ENCODE measurements around the gene FNDC3B. TPM values are rescaled to one million over a fixed set of nuclear protein-coding genes. Genes with fewer than 3 reads are reported as not detected.

The FNDC3B gene
- total and polyA plus RNA-seq, 2 of the 8 experiments (the other 6 are each of a cell fraction or from before 2014, with no cell fraction given): 14.1 to 44.4 TPM

GRCh38 chr3:172142051-172142863 is 102.9 kb downstream of the FNDC3B start:
- ChIA-PET CTCF (ENCODE audit: partially characterized antibody) (interaction anchor here (0.7 to 1.1 kb wide), 2 partner anchors 101 to 1007 kb away, joined by 3 read pairs; no protein-coding TSS in a partner anchor), POLR2A (ENCODE audit: partially characterized antibody) (interaction anchor here (1.3 kb wide), 1 partner anchor 102 kb away, joined by 3 read pairs; no protein-coding TSS in a partner anchor)
- Histone ChIP-seq H4K91ac (replicated peaks; ENCODE audit: insufficient read length, low read length) (no peak overlapping the region), H3K4me2 (ENCODE audit: insufficient read depth in 1 of 2, low read depth in 2 of 2, low read length in 2 of 2) (no peak overlapping the region), H2BK15ac (ENCODE audit: low read length) (no peak overlapping the region), H3K36me3 (ENCODE audit: control insufficient read depth in 2 of 4, insufficient read depth in 4 of 4, low read length in 3 of 4) (no peaks in the 10 kb centered on the region), H3K18ac (ENCODE audit: extremely low read depth, low read length) (no peak overlapping the region), H3K56ac (replicated peaks; ENCODE audit: insufficient read length, low read depth, low read length) (no peak overlapping the region), H3K23ac (ENCODE audit: insufficient read length) (no peak overlapping the region), H3K27ac (ENCODE audit: low read depth, low read length) (no peak overlapping the region), H2BK20ac (ENCODE audit: low read length) (no peak overlapping the region), H3K9ac (replicated peaks in 1 of 4; ENCODE audit: extremely low read depth in 1 of 4, low read depth in 3 of 4, low read length in 3 of 4) (no peak overlapping the region), H3K23me2 (ENCODE audit: low read depth, low read length) (no peaks in the 10 kb centered on the region; the same call in 1 of the 2 replicates), H3K14ac (ENCODE audit: insufficient read length) (no peak overlapping the region), H2BK5ac (ENCODE audit: low read depth, low read length) (no peak overlapping the region; the same call in 1 of the 2 replicates), H3K27me3 (replicated peaks in 1 of 4; ENCODE audit: control insufficient read depth in 3 of 4, extremely low read depth in 1 of 4, insufficient read depth in 3 of 4, low read length in 3 of 4) (no peaks in the 10 kb centered on the region), H2AK5ac (ENCODE audit: low read depth, low read length) (no peak overlapping the region), H3K4me1 (replicated peaks in 1 of 4; ENCODE audit: control insufficient read depth in 3 of 4, insufficient read depth in 4 of 4, low read length in 3 of 4) (peaks cover 2 to 33% (median 26%) of the 10 kb centered on the region in 4 experiments), H3K79me2 (ENCODE audit: control insufficient read depth in 1 of 2, insufficient read depth in 2 of 2, low read length in 2 of 2) (peaks cover 0 to 68% of the 10 kb centered on the region in 2 experiments; a peak in 2 of 4 replicates), H2BK12ac (ENCODE audit: low read depth, low read length) (no peak overlapping the region), H2AFZ (ENCODE audit: low read length) (no peak overlapping the region), H4K8ac (ENCODE audit: extremely low read depth, insufficient read depth, low read length) (no peak overlapping the region), H2BK120ac (replicated peaks; ENCODE audit: low read depth, low read length) (no peak overlapping the region), H4K20me1 (replicated peaks in 1 of 2; ENCODE audit: control insufficient read depth in 1 of 2, insufficient read depth in 2 of 2, low read length in 2 of 2) (no peaks in the 10 kb centered on the region), H4K5ac (ENCODE audit: insufficient read length, low read depth, low read length) (no peak overlapping the region), H3K4me3 (ENCODE audit: extremely low read depth in 1 of 4, insufficient read depth in 2 of 4, low read depth in 3 of 4, low read length in 4 of 4) (no peak overlapping the region), H3K79me1 (ENCODE audit: low read depth, low read length) (no peaks in the 10 kb centered on the region), H3K4ac (replicated peaks; ENCODE audit: insufficient read length, low read depth, low read length) (no peak overlapping the region), H3K9me3 (ENCODE audit: insufficient read depth in 2 of 2, low read depth in 1 of 2, low read length in 1 of 2) (no peaks in the 10 kb centered on the region)
- FAIRE-seq: no peak
- DNase-seq (ENCODE audit: low read depth in 1 of 2, low spot score in 2 of 2): no peak
- 70% methylated on average over 8 of the region's 8 CpGs; no CpG with 5 or more reads in 1 of the 2 experiments for WGBS, 2 experiments (ENCODE audit: extremely low coverage in 1 of 2, insufficient coverage in 1 of 2, insufficient read length in 1 of 2, insufficient replicate concordance in 2 of 2, low coverage in 1 of 2, low lambda C conversion rate in 2 of 2, missing lambda C conversion rate in 1 of 2)
- no peak for TF ChIP-seq TBP (IDR thresholded peaks at IDR 0.05; ENCODE audit: low read depth, low read length)
- TF ChIP-seq KDM4A (IDR thresholded peaks at IDR 0.05; ENCODE audit: low read depth, low read length, severe bottlenecking): no peak
- 0 out of 2 replicates have a peak, but pooled peaks have one; percentile 38 for TF ChIP-seq JUND (IDR thresholded peaks at IDR 0.05; ENCODE audit: low read length)
- TF ChIP-seq E2F6 (IDR thresholded peaks at IDR 0.05): no peak
- no peak for TF ChIP-seq MAFK (IDR thresholded peaks at IDR 0.05; ENCODE audit: low read depth, low read length)
- TF ChIP-seq CBX8 (IDR thresholded peaks at IDR 0.05; ENCODE audit: borderline replicate concordance, low read depth, low read length): no peak
- no peak for TF ChIP-seq NANOG (IDR thresholded peaks at IDR 0.05; ENCODE audit: insufficient read depth, low read depth, low read length, poor library complexity, severe bottlenecking)
- TF ChIP-seq EZH2 (IDR thresholded peaks at IDR 0.05; ENCODE audit: low read depth, low read length, severe bottlenecking): no peak
